Heart left ventricle (tissue), 13 donors: ENCODE measurements around the gene ARHGAP10.

Experiments used
- CTCF ChIP-seq, 12 donors: fragments of 200-600 bp; sonication (generic) in 4 of 12; IDR thresholded peaks; one replicate each; pipeline versions ENCODE4 v1.5.0 to v1.8.0; 2018 to 2022; ENCODE audit warnings: antibody characterized with exemption in 12 of 12, mild to moderate bottlenecking in 5 of 12
- POLR2A ChIP-seq, 2 donors: fragments of 450-650 bp; IDR thresholded peaks; one replicate each; pipeline ENCODE4 v1.6.1; 2017; ENCODE audit warnings: antibody characterized with exemption in 2 of 2, mild to moderate bottlenecking in 2 of 2, moderate library complexity in 2 of 2
- donor health status: ischemic (EF 13 %, LVEDD 7.1; RV severe dilation, severe dysfunction).
- donor health status: DM: no; HTN: yes; CAD: no.
- donor health status: DM: no; HTN: no; CAD: no.
- donor health status: ischemic (EF 25% LVEDD 6.9; RV normal size, moderate dysfunction).
- donor health status: ischemic (EF 25% LVEDD 5.7; RV mildly dilated, moderate dysfunction).
- donor health status: ischemic (EF 35%, LVEDD 5.7; RV mildly dilated, moderate dysfunction).
- donor health status: nonischemic (EF 11% LVEDD 7.7; RV severe dilation, severe dysfunction).
- donor health status: DM: yes; HTN: yes; CAD: no.
- donor health status: PGD.
- donor health status: ischemic (EF 29% LVEDD 5.4; RV normal size, mild dysfunction).
- donor health status: nonischemic (EF 23%, LVEDD 6.1; RV moderate dilation, normal function).

- no peak for TF ChIP-seq CTCF (IDR thresholded peaks at IDR 0.05)
- TF ChIP-seq POLR2A (IDR thresholded peaks at IDR 0.05): no peak
These were observed 28.3 kb downstream of the ARHGAP10 start for GRCh38 chr4:147760176-147760575.
